HEK293 (cell line): ENCODE results near the gene CACHD1.
A peak's percentile ranks its signal among the peaks of the same experiment; 100 is the strongest.

Experiments
- CTCF ChIA-PET: fragments of 350-600 bp; formaldehyde crosslinking; extraction: SDS; loops from one replicate; lab custom pipeline; 2021; ENCODE audit warnings: antibody characterized with exemption; lab: Yijun Ruan, JAX
- POLR2A ChIA-PET: fragments of 300-600 bp; formaldehyde crosslinking; extraction: SDS; loops from one replicate; lab custom pipeline; 2020; ENCODE audit warnings: antibody characterized with exemption, inconsistent platforms; lab: Yijun Ruan, JAX
- H3K27ac ChIP-seq: fragments of 200-500 bp; sonication (Bioruptor generic); 2 replicates; pipeline ENCODE4 v1.5.1; 2014; ENCODE audit warnings: low read depth, low read length, control low read depth, inconsistent platforms; ENCODE audit errors: extremely low read depth
- H3K36me3 ChIP-seq, 2 experiments: fragments of 200-500 bp in 1 of 2; sonication (Bioruptor generic) in 1 of 2; 1 replicate in 1 of 2; 2 replicates in 1 of 2; pipeline ENCODE4 v1.5.1; 2014 to 2017; ENCODE audit warnings: inconsistent platforms in 2 of 2, low read length in 2 of 2; ENCODE audit not compliant: control insufficient read depth in 2 of 2, insufficient read depth in 1 of 2
- H3K4me1 ChIP-seq: fragments of 200-500 bp; sonication (Bioruptor generic); 2 replicates; pipeline ENCODE4 v1.5.1; 2014; ENCODE audit warnings: mild to moderate bottlenecking, low read length, inconsistent platforms; ENCODE audit not compliant: control insufficient read depth, insufficient read depth
- H3K4me3 ChIP-seq: 2 replicates; pipeline ENCODE4 v1.5.1; 2011; ENCODE audit warnings: low read depth, mild to moderate bottlenecking, control low read depth, low read length, moderate library complexity
- H3K9me3 ChIP-seq: fragments of 200-500 bp; sonication (Bioruptor generic); 2 replicates; pipeline ENCODE4 v1.5.1; 2014; ENCODE audit warnings: low read depth, low read length, inconsistent platforms; ENCODE audit not compliant: control insufficient read depth, insufficient read depth
- BCL11A ChIP-seq: fragments of 450-650 bp; formaldehyde crosslinking; IDR thresholded peaks from 2 replicates; pipeline ENCODE4 v1.5.1; 2016; ENCODE audit warnings: low read depth, missing biosample characterization, missing genetic modification characterization
- CTCF ChIP-seq: fragments of 450-650 bp; formaldehyde crosslinking; IDR thresholded peaks from 2 replicates; pipeline ENCODE4 v1.5.1; 2016; ENCODE audit warnings: missing biosample characterization, missing genetic modification characterization
- HOXA7 ChIP-seq: sonication (generic); formaldehyde crosslinking; IDR thresholded peaks from 2 replicates; pipeline ENCODE4 v1.8.1; 2022; ENCODE audit warnings: missing genetic modification reagents, borderline replicate concordance
- KLF8 ChIP-seq: fragments of 450-650 bp; formaldehyde crosslinking; IDR thresholded peaks from 2 replicates; pipeline ENCODE4 v1.5.1; 2016; ENCODE audit warnings: missing biosample characterization, missing genetic modification characterization
- PRDM2 ChIP-seq: fragments of 450-650 bp; formaldehyde crosslinking; IDR thresholded peaks from 2 replicates; pipeline ENCODE4 v1.5.1; 2016; ENCODE audit warnings: missing biosample characterization, missing genetic modification characterization, borderline replicate concordance
- RBAK ChIP-seq: fragments of 450-650 bp; formaldehyde crosslinking; IDR thresholded peaks from 2 replicates; pipeline ENCODE4 v1.5.1; 2016; ENCODE audit warnings: missing biosample characterization, missing genetic modification characterization
- SP3 ChIP-seq: fragments of 450-650 bp; formaldehyde crosslinking; IDR thresholded peaks from 2 replicates; pipeline ENCODE4 v1.5.1; 2016; ENCODE audit warnings: missing biosample characterization, missing genetic modification characterization
- SP7 ChIP-seq: fragments of 450-650 bp; formaldehyde crosslinking; IDR thresholded peaks from 2 replicates; pipeline ENCODE4 v1.5.1; 2016; ENCODE audit warnings: missing biosample characterization, missing genetic modification characterization
- TRIM28 ChIP-seq: IDR thresholded peaks from 2 replicates; pipeline ENCODE4 v1.6.1; 2011; ENCODE audit warnings: low read length, control low read depth, borderline replicate concordance
- ZNF2 ChIP-seq: fragments of 450-650 bp; formaldehyde crosslinking; IDR thresholded peaks from 2 replicates; pipeline ENCODE4 v1.5.1; 2016; ENCODE audit warnings: missing biosample characterization, missing genetic modification characterization
- ZNF488 ChIP-seq: fragments of 450-650 bp; formaldehyde crosslinking; IDR thresholded peaks from 2 replicates; pipeline ENCODE4 v1.5.1; 2016; ENCODE audit warnings: missing biosample characterization, missing genetic modification characterization
- ZNF530 ChIP-seq: fragments of 450-650 bp; formaldehyde crosslinking; IDR thresholded peaks from 2 replicates; pipeline ENCODE4 v1.5.1; 2016; ENCODE audit warnings: low read depth, missing biosample characterization, missing genetic modification characterization
- ZNF558 ChIP-seq: fragments of 450-650 bp; formaldehyde crosslinking; IDR thresholded peaks from 2 replicates; pipeline ENCODE4 v1.5.1; 2016; ENCODE audit warnings: missing biosample characterization, missing genetic modification characterization
- ZNF677 ChIP-seq: fragments of 450-650 bp; IDR thresholded peaks from 2 replicates; pipeline ENCODE4 v1.5.0; 2018; ENCODE audit warnings: missing biosample characterization, mild to moderate bottlenecking, missing genetic modification characterization, moderate library complexity
- ZNF707 ChIP-seq: fragments of 450-650 bp; formaldehyde crosslinking; IDR thresholded peaks from 2 replicates; pipeline ENCODE4 v1.5.1; 2016; ENCODE audit warnings: missing biosample characterization, missing genetic modification characterization
- TF ChIP-seq, protein P1 (sequence below): fragments of 450-650 bp; formaldehyde crosslinking; IDR thresholded peaks from 2 replicates; pipeline ENCODE4 v1.5.0; 2017; ENCODE audit warnings: missing biosample characterization, missing genetic modification characterization, borderline replicate concordance

CACHD1 gene

GRCh38 chr1:64555947-64556346, 86.0 kb downstream of the CACHD1 start:
- POLR2A ChIA-PET = no interaction called here
- Histone ChIP-seq H3K27ac (no peak overlapping the region), H3K4me3 (no peak overlapping the region), H3K36me3 (peaks cover 7 to 12% of the 10 kb centered on the region in 2 experiments; a peak in 2 of 3 replicates), H3K9me3 (no peaks in the 10 kb centered on the region), H3K4me1 (peaks cover 12% of the 10 kb centered on the region)
- CTCF ChIA-PET = no interaction called here
- no peak for TF ChIP-seq ZNF707
- TF ChIP-seq CTCF = no peak
- TF ChIP-seq BCL11A (tag by site-specific recombination) = no peak
- no peak for TF ChIP-seq KLF8
- no peak for TF ChIP-seq ZNF488 (tag by site-specific recombination)

GRCh38 chr1:64561993-64562392, 92.1 kb downstream of the CACHD1 start:
- ChIA-PET POLR2A (no interaction called here), CTCF (interaction anchor here (1.2 kb wide), 1 partner anchor 17 kb away, joined by 7 read pairs; no protein-coding TSS in a partner anchor)
- Histone ChIP-seq H3K9me3 (no peaks in the 10 kb centered on the region), H3K4me1 (0 out of 2 replicates have a peak, but pooled peaks cover 6% of the 10 kb centered on the region), H3K4me3 (no peak overlapping the region), H3K36me3 (peaks cover 0 to 12% of the 10 kb centered on the region in 2 experiments; a peak in 2 of 3 replicates), H3K27ac (no peak overlapping the region)
- peak; percentile 99 for TF ChIP-seq ZNF558
- TF ChIP-seq TRIM28 = no peak

DNA sequence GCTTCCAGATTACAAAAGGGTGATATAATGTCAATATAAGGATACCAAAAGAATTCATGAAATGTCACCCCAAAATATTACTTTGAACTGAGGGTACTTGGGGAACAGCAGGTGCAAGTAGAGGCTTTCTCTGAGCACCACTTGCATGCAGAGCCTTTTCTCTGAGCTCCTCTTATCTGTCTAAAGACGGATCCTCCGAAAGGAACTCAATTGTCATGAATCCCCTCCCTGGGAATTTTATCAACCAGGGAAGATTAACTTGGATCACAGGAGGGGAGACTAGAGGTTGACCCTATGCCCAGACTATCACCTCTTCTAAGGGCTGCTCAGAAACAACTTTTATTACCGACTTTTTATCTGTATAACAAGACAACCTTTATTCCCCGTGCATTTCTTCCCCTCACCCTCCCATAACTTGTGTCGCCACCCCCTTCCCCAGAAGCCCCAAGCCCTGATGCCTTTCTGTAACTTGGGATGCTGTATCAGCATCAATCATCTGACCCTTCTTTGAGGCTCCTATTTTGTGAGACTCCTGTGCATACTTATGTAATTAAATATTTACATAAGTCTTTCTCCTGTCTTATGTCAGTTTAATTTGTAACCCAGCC, 94.1 kb downstream of the CACHD1 start:
- TF ChIP-seq, protein P1, sequence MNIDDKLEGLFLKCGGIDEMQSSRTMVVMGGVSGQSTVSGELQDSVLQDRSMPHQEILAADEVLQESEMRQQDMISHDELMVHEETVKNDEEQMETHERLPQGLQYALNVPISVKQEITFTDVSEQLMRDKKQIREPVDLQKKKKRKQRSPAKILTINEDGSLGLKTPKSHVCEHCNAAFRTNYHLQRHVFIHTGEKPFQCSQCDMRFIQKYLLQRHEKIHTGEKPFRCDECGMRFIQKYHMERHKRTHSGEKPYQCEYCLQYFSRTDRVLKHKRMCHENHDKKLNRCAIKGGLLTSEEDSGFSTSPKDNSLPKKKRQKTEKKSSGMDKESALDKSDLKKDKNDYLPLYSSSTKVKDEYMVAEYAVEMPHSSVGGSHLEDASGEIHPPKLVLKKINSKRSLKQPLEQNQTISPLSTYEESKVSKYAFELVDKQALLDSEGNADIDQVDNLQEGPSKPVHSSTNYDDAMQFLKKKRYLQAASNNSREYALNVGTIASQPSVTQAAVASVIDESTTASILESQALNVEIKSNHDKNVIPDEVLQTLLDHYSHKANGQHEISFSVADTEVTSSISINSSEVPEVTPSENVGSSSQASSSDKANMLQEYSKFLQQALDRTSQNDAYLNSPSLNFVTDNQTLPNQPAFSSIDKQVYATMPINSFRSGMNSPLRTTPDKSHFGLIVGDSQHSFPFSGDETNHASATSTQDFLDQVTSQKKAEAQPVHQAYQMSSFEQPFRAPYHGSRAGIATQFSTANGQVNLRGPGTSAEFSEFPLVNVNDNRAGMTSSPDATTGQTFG = no peak
- no peak for TF ChIP-seq ZNF2 (tag by site-specific recombination)
- TF ChIP-seq PRDM2 (tag by site-specific recombination) = no peak
- 0 out of 2 replicates have a peak, but pooled peaks have one; percentile 42 for TF ChIP-seq ZNF530 (tag by site-specific recombination)
- TF ChIP-seq HOXA7 = no peak
- no peak for TF ChIP-seq SP7
- TF ChIP-seq RBAK (tag by site-specific recombination) = no peak
- no peak for TF ChIP-seq SP3 (tag by site-specific recombination)
- no peak for TF ChIP-seq ZNF677 (tag by site-specific recombination)
- no peak overlapping the region for H3K4me3 ChIP-seq
- no peaks in the 10 kb centered on the region for H3K9me3 ChIP-seq
- CTCF ChIA-PET = interaction anchor here (0.6 to 1.1 kb wide), 3 partner anchors 10 to 409 kb away, joined by 3 to 4 read pairs (median 3); no protein-coding TSS in a partner anchor
- POLR2A ChIA-PET = no interaction called here
- H3K36me3 ChIP-seq = peaks cover 0 to 1% of the 10 kb centered on the region in 2 experiments; a peak in 1 of 3 replicates
- 0 out of 2 replicates have a peak, but pooled peaks cover 6% of the 10 kb centered on the region for H3K4me1 ChIP-seq
- H3K27ac ChIP-seq = no peak overlapping the region
